ENCODE measurements around the gene PKP4.

The PKP4 gene

GRCh38 chr2:158722266-158723105 lies 265.7 kb downstream of the PKP4 start:
- DNase-seq, result no peak

GRCh38 chr2:158723181-158723838 lies 266.6 kb downstream of the PKP4 start:
- DNase-seq, result no peak

GRCh38 chr2:158723921-158724802 lies 267.4 kb downstream of the PKP4 start:
- DNase-seq, result no peak

- DNase-seq, result no peak
Measured at GRCh38 chr2:158724803-158725381, 268.1 kb downstream of the PKP4 start.

GRCh38 chr2:158725441-158725891 lies 268.7 kb downstream of the PKP4 start:
- DNase-seq, result no peak

- DNase-seq, result no peak
Measured at GRCh38 chr2:158726911-158727592, 270.3 kb downstream of the PKP4 start.

- no peak for DNase-seq
Measured at GRCh38 chr2:158728422-158728821, 271.7 kb downstream of the PKP4 start.

- DNase-seq, result no peak
Measured at GRCh38 chr2:158729451-158729850, 272.7 kb downstream of the PKP4 start.

- no peak for DNase-seq
Measured at GRCh38 chr2:158729873-158730620, 273.3 kb downstream of the PKP4 start.

GRCh38 chr2:158730621-158731140 lies 273.9 kb downstream of the PKP4 start:
- peak in 2 of 4 experiments; percentile 5 to 8 for DNase-seq

GRCh38 chr2:158731386-158731785 lies 274.6 kb downstream of the PKP4 start:
- no peak for DNase-seq
